ENCODE measurements around the gene WRNIP1. TPM values are rescaled to one million over a fixed set of nuclear protein-coding genes. Genes with fewer than 3 reads are reported as not detected.

WRNIP1 gene
- total and polyA plus RNA-seq, 10 donors: 31.4 to 47.7 (median 39.4) TPM

GRCh38 chr6:2819978-2820377 is 54.8 kb downstream of the WRNIP1 start:
- TF ChIP-seq, protein P1, sequence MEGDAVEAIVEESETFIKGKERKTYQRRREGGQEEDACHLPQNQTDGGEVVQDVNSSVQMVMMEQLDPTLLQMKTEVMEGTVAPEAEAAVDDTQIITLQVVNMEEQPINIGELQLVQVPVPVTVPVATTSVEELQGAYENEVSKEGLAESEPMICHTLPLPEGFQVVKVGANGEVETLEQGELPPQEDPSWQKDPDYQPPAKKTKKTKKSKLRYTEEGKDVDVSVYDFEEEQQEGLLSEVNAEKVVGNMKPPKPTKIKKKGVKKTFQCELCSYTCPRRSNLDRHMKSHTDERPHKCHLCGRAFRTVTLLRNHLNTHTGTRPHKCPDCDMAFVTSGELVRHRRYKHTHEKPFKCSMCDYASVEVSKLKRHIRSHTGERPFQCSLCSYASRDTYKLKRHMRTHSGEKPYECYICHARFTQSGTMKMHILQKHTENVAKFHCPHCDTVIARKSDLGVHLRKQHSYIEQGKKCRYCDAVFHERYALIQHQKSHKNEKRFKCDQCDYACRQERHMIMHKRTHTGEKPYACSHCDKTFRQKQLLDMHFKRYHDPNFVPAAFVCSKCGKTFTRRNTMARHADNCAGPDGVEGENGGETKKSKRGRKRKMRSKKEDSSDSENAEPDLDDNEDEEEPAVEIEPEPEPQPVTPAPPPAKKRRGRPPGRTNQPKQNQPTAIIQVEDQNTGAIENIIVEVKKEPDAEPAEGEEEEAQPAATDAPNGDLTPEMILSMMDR (IDR thresholded peaks at IDR 0.05 in 8 of 11, conservative IDR thresholded peaks at IDR 0.05 in 3 of 11): no peak
- TF ChIP-seq POLR2A (IDR thresholded peaks at IDR 0.05): no peak
- TF ChIP-seq POLR2AphosphoS5 (IDR thresholded peaks at IDR 0.05): no peak
- 20 to 39% (median 22%) methylated on average over 7 of the region's 7 CpGs for WGBS, 5 donors
- Histone ChIP-seq H3K4me1 (peaks cover 4 to 43% (median 19%) of the 10 kb centered on the region in 6 donors), H3K4me3 (no peak overlapping the region), H3K36me3 (peaks cover 0 to 5% (median 0%) of the 10 kb centered on the region in 6 donors), H3K27me3 (replicated peaks in 1 of 7) (no peaks in the 10 kb centered on the region), H3K9me3 (peaks cover 0 to 22% (median 18%) of the 10 kb centered on the region in 8 donors), H3K27ac (peak overlapping the region in 5 of 8 donors; percentile 43 to 56 (median 51))
- no peak for DNase-seq
- intact Hi-C loops (cut with DNase I; ENCODE audit: low total_unique reads): no loop called here

GRCh38 chr6:2820415-2820814 is 55.2 kb downstream of the WRNIP1 start:
- Histone ChIP-seq H3K4me1 (peaks cover 4 to 43% (median 19%) of the 10 kb centered on the region in 6 donors), H3K36me3 (peaks cover 0 to 5% (median 0%) of the 10 kb centered on the region in 6 donors), H3K27ac (peak overlapping the region in 5 of 8 donors; percentile 43 to 56 (median 51)), H3K27me3 (replicated peaks in 1 of 7) (no peaks in the 10 kb centered on the region), H3K4me3 (no peak overlapping the region), H3K9me3 (peaks cover 0 to 18% (median 13%) of the 10 kb centered on the region in 8 donors)
- DNase-seq: no peak
- intact Hi-C loops (cut with DNase I; ENCODE audit: low total_unique reads): no loop called here
- WGBS, 5 donors: 20 to 44% (median 28%) methylated on average over 2 of the region's 2 CpGs
- TF ChIP-seq POLR2A (IDR thresholded peaks at IDR 0.05): no peak
- TF ChIP-seq POLR2AphosphoS5 (IDR thresholded peaks at IDR 0.05): no peak

GRCh38 chr6:2821554-2821953 is 56.4 kb downstream of the WRNIP1 start:
- no peak overlapping the region for H3K27ac ChIP-seq
- DNase-seq: no peak
- TF ChIP-seq, protein P1 (IDR thresholded peaks at IDR 0.05 in 8 of 11, conservative IDR thresholded peaks at IDR 0.05 in 3 of 11): no peak
- TF ChIP-seq POLR2AphosphoS5 (IDR thresholded peaks at IDR 0.05): no peak
- TF ChIP-seq POLR2A (IDR thresholded peaks at IDR 0.05): no peak
- whole genome bisulfite sequencing, 5 donors: 80 to 91% (median 90%) methylated on average over 3 of the region's 3 CpGs
- peaks cover 0 to 7% (median 3%) of the 10 kb centered on the region in 8 donors for H3K9me3 ChIP-seq
- H3K36me3 ChIP-seq: no peaks in the 10 kb centered on the region
- no peaks in the 10 kb centered on the region for H3K27me3 ChIP-seq (replicated peaks in 1 of 7)
- intact Hi-C loops (cut with DNase I; ENCODE audit: low total_unique reads): no loop called here
- peaks cover 4 to 43% (median 19%) of the 10 kb centered on the region in 6 donors for H3K4me1 ChIP-seq
- H3K4me3 ChIP-seq: no peak overlapping the region

DNA sequence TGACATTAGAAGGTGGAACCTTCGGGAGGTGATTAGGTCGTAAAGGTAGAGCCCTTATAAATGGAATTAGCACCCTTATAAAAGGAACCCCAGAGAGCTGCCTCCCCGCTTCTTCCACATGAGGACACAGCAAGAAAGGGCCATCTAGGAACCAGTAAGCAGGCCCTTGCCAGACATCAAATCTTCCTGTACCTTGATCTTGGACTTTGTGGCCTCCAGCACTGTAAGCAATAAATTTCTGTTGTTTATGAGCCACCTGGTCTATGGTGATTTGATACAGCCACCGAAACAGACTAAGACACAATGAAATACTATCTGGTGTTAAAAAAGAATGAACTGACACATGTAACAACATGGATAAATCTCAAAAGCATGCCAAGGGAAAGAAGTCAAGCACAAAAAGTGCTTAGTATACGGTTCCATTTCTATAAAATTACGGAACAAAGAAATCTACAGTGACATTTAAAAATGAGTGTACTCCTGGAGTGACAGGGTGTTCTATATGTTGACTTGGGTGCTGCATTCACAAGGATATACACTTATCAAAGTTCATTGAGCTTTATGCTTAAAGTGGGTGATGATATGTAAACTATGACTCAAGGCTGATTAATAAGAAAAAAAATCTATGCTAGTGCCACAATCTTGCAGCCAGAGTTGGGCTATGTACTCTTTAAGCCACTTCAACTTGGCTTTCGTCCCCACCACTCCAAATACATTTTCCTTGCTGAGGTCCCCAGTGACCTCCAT is 58.1 kb downstream of the WRNIP1 start:
- H3K36me3 ChIP-seq: no peaks in the 10 kb centered on the region
- WGBS, 5 donors: 93 to 98% (median 95%) methylated on average over 7 of the region's 7 CpGs

More for the DNA sequence above, 58.1 kb downstream of the WRNIP1 start:
- intact Hi-C loops (cut with DNase I; ENCODE audit: low total_unique reads): no loop called here
- Histone ChIP-seq H3K27me3 (replicated peaks in 1 of 7) (no peaks in the 10 kb centered on the region), H3K9me3 (no peaks in the 10 kb centered on the region), H3K4me3 (no peak overlapping the region), H3K27ac (no peak overlapping the region), H3K4me1 (peaks cover 0 to 33% (median 14%) of the 10 kb centered on the region in 6 donors)
- DNase-seq: no peak
- TF ChIP-seq POLR2AphosphoS5 (IDR thresholded peaks at IDR 0.05): no peak
- TF ChIP-seq POLR2A (IDR thresholded peaks at IDR 0.05): no peak
- TF ChIP-seq, protein P1 (IDR thresholded peaks at IDR 0.05 in 8 of 11, conservative IDR thresholded peaks at IDR 0.05 in 3 of 11): no peak

All from spleen (tissue), 11 donors.